Endothelial cell of umbilical vein (primary cell): ENCODE results near the gene ZNF385C. TPM values are rescaled to one million over a fixed set of nuclear protein-coding genes. Genes with fewer than 3 reads are reported as not detected.
A peak's percentile ranks its signal among the peaks of the same experiment; 100 is the strongest.

ENCODE experiments used
- BruUV-seq: library from RNA; stranded (reverse); fragments of 400-500 nt; replicated peaks from 2 replicates; lab custom pipeline; 2021; lab: Mats Ljungman, UMichigan
- CTCF ChIA-PET: fragments of 300-600, 350-600 bp; sonication (Branson Sonifier 250); formaldehyde crosslinking; loops from one replicate; lab custom pipeline; 2021; ENCODE audit warnings: antibody characterized with exemption, inconsistent platforms; lab: Charles Lee
- POLR2A ChIA-PET: fragments of 300-600, 350-600 bp; sonication (Branson Sonifier 250); formaldehyde crosslinking; loops from one replicate; lab custom pipeline; 2021; ENCODE audit warnings: antibody characterized with exemption, inconsistent platforms; lab: Charles Lee
- DNase-seq: peaks from one replicate; pipeline ENCODE4 v3.0.0-alpha.2; 2011; ENCODE audit warnings: low read depth, low spot score
- FAIRE-seq: peaks from 2 replicates; lab custom pipeline; 2011; peaks lifted over from hg19 to GRCh38; lab: Jason Lieb, UNC
- H2AFZ ChIP-seq: 2 replicates; pipeline ENCODE4 v1.6.0; 2012; ENCODE audit warnings: low read depth, low read length, control low read depth, inconsistent platforms
- H3K27ac ChIP-seq: 2 replicates; pipeline ENCODE4 v1.5.1; 2011; ENCODE audit warnings: low read depth, mild to moderate bottlenecking, control low read depth, low read length, moderate library complexity; ENCODE audit not compliant: insufficient read depth
- H3K27me3 ChIP-seq, 2 experiments: 2 replicates each; pipeline versions ENCODE4 v1.6.0 to v1.6.1; 2011; ENCODE audit warnings: low read length in 2 of 2, mixed read lengths in 1 of 2; ENCODE audit not compliant: control insufficient read depth in 2 of 2, insufficient read depth in 2 of 2
- H3K36me3 ChIP-seq, 2 experiments: 2 replicates in 1 of 2; 3 replicates in 1 of 2; pipeline ENCODE4 v1.5.1; 2011; ENCODE audit warnings: low read length in 2 of 2, mild to moderate bottlenecking in 1 of 2, moderate library complexity in 1 of 2; ENCODE audit not compliant: control insufficient read depth in 2 of 2, insufficient read depth in 2 of 2; ENCODE audit errors: extremely low read depth in 1 of 2
- H3K4me1 ChIP-seq: 3 replicates; pipeline ENCODE4 v1.5.1; 2011; ENCODE audit warnings: mild to moderate bottlenecking, low read length; ENCODE audit not compliant: control insufficient read depth, insufficient read depth; ENCODE audit errors: extremely low read depth
- H3K4me2 ChIP-seq: 2 replicates; pipeline ENCODE4 v1.6.1; 2011; ENCODE audit warnings: low read length, control low read depth, mixed read lengths; ENCODE audit not compliant: insufficient read depth
- H3K4me3 ChIP-seq, 3 experiments: fragments of 200-600 bp in 1 of 3; sonication (generic), shearing (Covaris generic) in 1 of 3; replicated peaks in 1 of 3; 2 replicates each; pipeline ENCODE4 v1.5.1; 2011 to 2016; ENCODE audit warnings: control low read depth in 3 of 3, low read length in 3 of 3, mild to moderate bottlenecking in 2 of 3, inconsistent platforms in 1 of 3, low read depth in 1 of 3, moderate library complexity in 1 of 3; ENCODE audit not compliant: insufficient read depth in 1 of 3
- H3K79me2 ChIP-seq: 2 replicates; pipeline ENCODE4 v1.6.0; 2012; ENCODE audit warnings: low read length, inconsistent platforms; ENCODE audit not compliant: control insufficient read depth, insufficient read depth
- H3K9ac ChIP-seq: replicated peaks from 2 replicates; pipeline ENCODE3; 2011; ENCODE audit warnings: low read length, control low read depth; ENCODE audit not compliant: insufficient read depth; ENCODE audit errors: extremely low read depth
- H3K9me1 ChIP-seq: replicated peaks from 3 replicates; pipeline ENCODE4 v1.6.0; 2011; ENCODE audit warnings: mild to moderate bottlenecking, low read length; ENCODE audit not compliant: control insufficient read depth, insufficient read depth; ENCODE audit errors: extremely low read depth
- H3K9me3 ChIP-seq: replicated peaks from 2 replicates; pipeline ENCODE4 v1.5.1; 2012; ENCODE audit warnings: low read length, inconsistent platforms; ENCODE audit not compliant: control insufficient read depth, insufficient read depth
- H4K20me1 ChIP-seq: replicated peaks from 2 replicates; pipeline ENCODE3; 2011; ENCODE audit warnings: mild to moderate bottlenecking, low read length; ENCODE audit not compliant: control insufficient read depth, insufficient read depth; ENCODE audit errors: extremely low read depth
- EZH2 ChIP-seq: IDR thresholded peaks from 2 replicates; pipeline ENCODE4 v1.6.1; 2012; ENCODE audit warnings: borderline replicate concordance, low read depth, mild to moderate bottlenecking, moderate library complexity, low read length, inconsistent platforms; ENCODE audit not compliant: severe bottlenecking
- FOS ChIP-seq: IDR thresholded peaks from 2 replicates; pipeline ENCODE4 v1.6.1; 2011; ENCODE audit warnings: mild to moderate bottlenecking, low read length, moderate library complexity, borderline replicate concordance; ENCODE audit not compliant: insufficient read depth
- GATA2 ChIP-seq: IDR thresholded peaks from 2 replicates; pipeline ENCODE4 v1.7.0; 2011; ENCODE audit warnings: low read depth, mild to moderate bottlenecking, moderate library complexity, mixed read lengths, low read length; ENCODE audit not compliant: insufficient read length, insufficient read depth
- JUN ChIP-seq: IDR thresholded peaks from 2 replicates; pipeline ENCODE4 v1.6.1; 2011; ENCODE audit warnings: borderline replicate concordance, low read depth; ENCODE audit not compliant: insufficient read length, insufficient read depth
- MYC ChIP-seq: IDR thresholded peaks from one replicate; pipeline ENCODE4 v1.6.1; 2011; ENCODE audit warnings: mild to moderate bottlenecking, low read depth, low read length
- POLR2A ChIP-seq: IDR thresholded peaks from 2 replicates; pipeline ENCODE4 v1.6.1; 2012; ENCODE audit warnings: low read depth, mild to moderate bottlenecking, control low read depth, low read length
- POLR2AphosphoS5 ChIP-seq: IDR thresholded peaks from 2 replicates; pipeline ENCODE4 v1.6.1; 2012; ENCODE audit warnings: low read depth, mild to moderate bottlenecking, control low read depth, low read length, moderate library complexity; ENCODE audit not compliant: insufficient read depth
- dilution Hi-C: fragments of 300-500 bp; cut with MboI; formaldehyde crosslinking; loops from one replicate; pipeline ENCODE4 v1.15.0; 2019; ENCODE audit warnings: low sequenced_read_pairs; ENCODE audit not compliant: extremely low pct_ligation_motif_present
- intact Hi-C: fragments of 100-400 bp; cut with micrococcal nuclease; formaldehyde crosslinking; loops from one replicate; pipeline ENCODE4 v1.10.0; 2022
- polyA plus RNA-seq, 4 experiments: library from polyadenylated mRNA; depleted of rRNA in 3 of 4; stranded (reverse) in 3 of 4; unstranded in 1 of 4; fragments of >200 nt; gene quantifications; 2 replicates each; pipeline versions ENCODE4 v1.2.1 to v1.2.3, GENCODE V29; 2011 to 2012; ENCODE audit warnings: missing spikeins in 1 of 4
- total RNA-seq: library from RNA; stranded (reverse); gene quantifications from 2 replicates; pipeline ENCODE4 v1.2.3, GENCODE V29; 2021
- TF ChIP-seq, protein P1 (sequence below): IDR thresholded peaks from 2 replicates; pipeline ENCODE4 v1.6.1; 2011; ENCODE audit not compliant: insufficient read depth, insufficient read length
- TF ChIP-seq, protein P2 (sequence below), 2 donors: IDR thresholded peaks; 1 replicate in 1 of 2; 2 replicates in 1 of 2; pipeline ENCODE4 v1.5.1; 2011; ENCODE audit warnings: low read length in 2 of 2, mild to moderate bottlenecking in 2 of 2, moderate library complexity in 2 of 2, control low read depth in 1 of 2, inconsistent platforms in 1 of 2, low read depth in 1 of 2; ENCODE audit not compliant: insufficient read depth in 1 of 2; ENCODE audit errors: extremely low read depth in 1 of 2

The ZNF385C gene
- total and polyA plus RNA-seq, 2 donors (not counting 3 experiments of a cell fraction or from before 2014, with no cell fraction given) = 0.07 TPM; not detected in 1

DNA sequence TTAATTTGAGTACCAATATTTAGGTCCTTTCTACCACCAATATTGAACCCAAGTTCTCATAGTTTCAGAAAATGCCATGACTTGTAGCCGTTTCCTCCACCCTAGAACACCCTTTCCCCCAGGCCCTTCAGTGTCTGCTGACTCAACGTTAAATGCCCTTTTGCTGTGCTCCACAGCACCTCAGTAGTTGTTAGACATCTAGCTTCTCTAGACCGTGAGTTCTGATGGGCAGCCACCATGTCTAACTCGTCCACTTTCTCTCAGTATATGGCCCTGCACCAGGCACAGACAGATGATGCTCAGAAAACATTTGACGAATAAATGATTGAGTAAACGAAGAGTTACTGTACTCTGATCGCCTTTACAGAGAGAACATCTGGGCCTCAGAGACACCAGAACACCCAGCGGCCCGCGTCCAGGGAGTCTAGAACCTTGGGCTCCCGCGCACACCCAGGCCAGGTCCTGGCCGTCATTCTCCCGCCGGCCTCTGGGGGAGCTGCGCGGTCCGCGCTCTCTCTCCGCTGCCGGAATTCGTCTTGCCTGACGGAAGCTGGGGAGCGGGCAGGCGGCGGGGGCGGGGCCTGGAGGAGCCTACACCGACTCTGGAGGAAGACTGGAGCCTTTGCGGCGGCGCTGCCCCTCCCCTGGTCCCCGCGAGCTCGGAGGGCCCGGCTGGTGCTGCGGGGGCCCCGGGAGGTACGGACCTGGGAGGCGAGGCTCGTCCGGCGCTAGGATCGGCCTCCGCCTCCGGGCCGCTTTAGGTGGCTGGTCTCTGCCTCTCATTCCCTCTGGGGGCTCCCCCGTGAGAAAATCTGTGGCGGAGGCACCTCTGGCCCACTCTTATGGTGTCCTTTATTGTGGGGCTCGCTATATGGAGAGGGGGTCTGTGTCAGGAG, 78.5 kb downstream of the ZNF385C start, which contains the start of gene NKIRAS2:
Gene NKIRAS2, plus strand, starts transcription at position 582 of the 896 bp plus-strand sequence. CDS start 1,488 bp downstream, outside the sequence.
- peak; percentile 89 for DNase-seq
- H3K36me3 ChIP-seq = peaks cover 3 to 16% of the 10 kb centered on the region in 2 experiments
- BruUV-seq = no TSS peak
- intact Hi-C loops (loop anchor here (5.0 to 10.0 kb wide), 2 partner anchors 52 to 505 kb away; partner anchors contain the start of gene CNP), dilution Hi-C loops (no loop called here)
- H2AFZ ChIP-seq = peak within 1 kb of the TSS; percentile 66
- peaks cover 40% of the 10 kb centered on the region for H3K79me2 ChIP-seq
- H4K20me1 ChIP-seq = no peaks in the 10 kb centered on the region
- CTCF ChIA-PET = interaction anchor here (0.6 to 1.9 kb wide), 22 partner anchors 10 to 175 kb away, joined by 3 to 13 read pairs (median 4); partner anchors contain the start of genes DHX58, GHDC and ODAD4
- peak within 1 kb of the TSS; percentile 89 to 96 (median 93) for H3K4me3 ChIP-seq
- peak; percentile 92 for TF ChIP-seq POLR2A
- TF ChIP-seq, protein P1, sequence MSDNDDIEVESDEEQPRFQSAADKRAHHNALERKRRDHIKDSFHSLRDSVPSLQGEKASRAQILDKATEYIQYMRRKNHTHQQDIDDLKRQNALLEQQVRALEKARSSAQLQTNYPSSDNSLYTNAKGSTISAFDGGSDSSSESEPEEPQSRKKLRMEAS = no peak
- peak; percentile 89 for TF ChIP-seq POLR2AphosphoS5
- TF ChIP-seq MYC = no peak
- no peak for TF ChIP-seq EZH2
- no peak for TF ChIP-seq GATA2
- TF ChIP-seq, protein P2, sequence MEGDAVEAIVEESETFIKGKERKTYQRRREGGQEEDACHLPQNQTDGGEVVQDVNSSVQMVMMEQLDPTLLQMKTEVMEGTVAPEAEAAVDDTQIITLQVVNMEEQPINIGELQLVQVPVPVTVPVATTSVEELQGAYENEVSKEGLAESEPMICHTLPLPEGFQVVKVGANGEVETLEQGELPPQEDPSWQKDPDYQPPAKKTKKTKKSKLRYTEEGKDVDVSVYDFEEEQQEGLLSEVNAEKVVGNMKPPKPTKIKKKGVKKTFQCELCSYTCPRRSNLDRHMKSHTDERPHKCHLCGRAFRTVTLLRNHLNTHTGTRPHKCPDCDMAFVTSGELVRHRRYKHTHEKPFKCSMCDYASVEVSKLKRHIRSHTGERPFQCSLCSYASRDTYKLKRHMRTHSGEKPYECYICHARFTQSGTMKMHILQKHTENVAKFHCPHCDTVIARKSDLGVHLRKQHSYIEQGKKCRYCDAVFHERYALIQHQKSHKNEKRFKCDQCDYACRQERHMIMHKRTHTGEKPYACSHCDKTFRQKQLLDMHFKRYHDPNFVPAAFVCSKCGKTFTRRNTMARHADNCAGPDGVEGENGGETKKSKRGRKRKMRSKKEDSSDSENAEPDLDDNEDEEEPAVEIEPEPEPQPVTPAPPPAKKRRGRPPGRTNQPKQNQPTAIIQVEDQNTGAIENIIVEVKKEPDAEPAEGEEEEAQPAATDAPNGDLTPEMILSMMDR (IDR thresholded peaks at IDR 0.05; ENCODE audit: extremely low read depth in 1 of 2, insufficient read depth in 1 of 2, low read depth in 1 of 2, low read length in 2 of 2) = peak; percentile 91 to 96
- no peak for TF ChIP-seq FOS
- no peak for TF ChIP-seq JUN
- peaks cover 24% of the 10 kb centered on the region for H3K4me1 ChIP-seq
- peak within 1 kb of the TSS; percentile 97 for H3K9ac ChIP-seq
- no peaks in the 10 kb centered on the region for H3K9me3 ChIP-seq
- POLR2A ChIA-PET = interaction anchor here (0.7 kb wide), 2 partner anchors 53 to 60 kb away, joined by 3 read pairs; partner anchors contain the start of gene CNP
- peak; percentile 91 for FAIRE-seq
- H3K27me3 ChIP-seq = no peaks in the 10 kb centered on the region
- no peaks in the 10 kb centered on the region for H3K9me1 ChIP-seq
- H3K4me2 ChIP-seq = peak within 1 kb of the TSS; percentile 90
- H3K27ac ChIP-seq = peak within 1 kb of the TSS; percentile 86
